ENCODE data around the gene LDB2. TPM values are rescaled to one million over a fixed set of nuclear protein-coding genes. Genes with fewer than 3 reads are reported as not detected.

LDB2 gene
- total RNA-seq, 1 donor from 2014 or later, result 137 TPM

- Histone ChIP-seq H3K27ac (no peak overlapping the region), H3K36me3 (no peaks in the 10 kb centered on the region), H3K4me1 (peaks cover 0 to 2% of the 10 kb centered on the region in 2 donors), H3K27me3 (no peaks in the 10 kb centered on the region), H3K4me3 (no peak overlapping the region), H3K9me3 (no peaks in the 10 kb centered on the region)
- intact Hi-C loops (cut with DNase I), result no loop called here
- no peak for TF ChIP-seq CTCF (IDR thresholded peaks at IDR 0.05)
- DNase-seq (ENCODE audit: low spot score in 2 of 2), result no peak
Measured at GRCh38 chr4:16760617-16761363, 137.7 kb downstream of the LDB2 start.

- Histone ChIP-seq H3K4me3 (no peak overlapping the region), H3K9me3 (no peaks in the 10 kb centered on the region), H3K4me1 (peaks cover 0 to 2% of the 10 kb centered on the region in 2 donors), H3K36me3 (no peaks in the 10 kb centered on the region), H3K27ac (no peak overlapping the region), H3K27me3 (no peaks in the 10 kb centered on the region)
- intact Hi-C loops (cut with DNase I), result loop anchor here (10.0 kb wide), 1 partner anchor 245 kb away; no protein-coding TSS in a partner anchor
- no peak for DNase-seq (ENCODE audit: low spot score in 2 of 2)
- no peak for TF ChIP-seq CTCF (IDR thresholded peaks at IDR 0.05)
Measured at GRCh38 chr4:16759931-16760582, 138.4 kb downstream of the LDB2 start.

GRCh38 chr4:16758816-16759215 lies 139.6 kb downstream of the LDB2 start:
- no peak for DNase-seq (ENCODE audit: low spot score in 2 of 2)
- Histone ChIP-seq H3K4me1 (peaks cover 0 to 2% of the 10 kb centered on the region in 2 donors), H3K4me3 (no peak overlapping the region), H3K27me3 (no peaks in the 10 kb centered on the region), H3K27ac (no peak overlapping the region), H3K9me3 (no peaks in the 10 kb centered on the region), H3K36me3 (no peaks in the 10 kb centered on the region)
- no peak for TF ChIP-seq CTCF (IDR thresholded peaks at IDR 0.05)
- intact Hi-C loops (cut with DNase I), result loop anchor here (10.0 kb wide), 1 partner anchor 244 kb away; no protein-coding TSS in a partner anchor

- Histone ChIP-seq H3K4me1 (peaks cover 0 to 2% of the 10 kb centered on the region in 2 donors), H3K9me3 (no peaks in the 10 kb centered on the region), H3K27me3 (no peaks in the 10 kb centered on the region), H3K36me3 (no peaks in the 10 kb centered on the region), H3K4me3 (no peak overlapping the region), H3K27ac (no peak overlapping the region)
- intact Hi-C loops (cut with DNase I), result loop anchor here (10.0 kb wide), 1 partner anchor 243 kb away; no protein-coding TSS in a partner anchor
- no peak for DNase-seq (ENCODE audit: low spot score in 2 of 2)
- TF ChIP-seq CTCF (IDR thresholded peaks at IDR 0.05), result no peak
Measured at GRCh38 chr4:16758255-16758654, 140.2 kb downstream of the LDB2 start.

- Histone ChIP-seq H3K4me1 (peaks cover 0 to 2% of the 10 kb centered on the region in 2 donors), H3K4me3 (peak overlapping the region in 1 of 2 donors; percentile 8), H3K27me3 (no peaks in the 10 kb centered on the region), H3K36me3 (no peaks in the 10 kb centered on the region), H3K9me3 (no peaks in the 10 kb centered on the region), H3K27ac (no peak overlapping the region)
- no peak for DNase-seq (ENCODE audit: low spot score in 2 of 2)
- intact Hi-C loops (cut with DNase I), result loop anchor here (10.0 kb wide), 1 partner anchor 242 kb away; no protein-coding TSS in a partner anchor
- TF ChIP-seq CTCF (IDR thresholded peaks at IDR 0.05), result no peak
Measured at GRCh38 chr4:16757080-16757521, 141.3 kb downstream of the LDB2 start.
